Occipital lobe (tissue), 2 donors: ENCODE data around the gene NCAPD2. TPM values are rescaled to one million over a fixed set of nuclear protein-coding genes. Genes with fewer than 3 reads are reported as not detected.

ENCODE experiments used
- DNase-seq: peaks from one replicate; lab custom pipeline; 2025; lab: John Stamatoyannopoulos, UW
- total RNA-seq: library from RNA; depleted of rRNA; stranded (reverse); fragments of >200 nt; gene quantifications from one replicate; pipeline ENCODE4 v1.2.3, GENCODE V29; 2014

Gene NCAPD2
- total RNA-seq, 1 donor from 2014 or later = 9.0 TPM

GRCh38 chr12:6534695-6534944, 40.7 kb downstream of the NCAPD2 start:
- no peak for DNase-seq

GRCh38 chr12:6534945-6535696, 41.2 kb downstream of the NCAPD2 start:
- peak; percentile 29 for DNase-seq

- DNase-seq = no peak
Observed at GRCh38 chr12:6535697-6535946, 41.7 kb downstream of the NCAPD2 start.

GRCh38 chr12:6535960-6536847, 42.3 kb downstream of the NCAPD2 start:
- no peak for DNase-seq

GRCh38 chr12:6536894-6537579, 43.1 kb downstream of the NCAPD2 start:
- no peak for DNase-seq

- peak; percentile 47 for DNase-seq
Observed at GRCh38 chr12:6537580-6538419, 43.9 kb downstream of the NCAPD2 start.

- DNase-seq = no peak
Observed at GRCh38 chr12:6538420-6539313, 44.8 kb downstream of the NCAPD2 start.

- DNase-seq = no peak
Observed at GRCh38 chr12:6539314-6539682, 45.4 kb downstream of the NCAPD2 start.

- no peak for DNase-seq
Observed at GRCh38 chr12:6539707-6540134, 45.8 kb downstream of the NCAPD2 start.

- DNase-seq = no peak
Observed at GRCh38 chr12:6540181-6540877, 46.4 kb downstream of the NCAPD2 start.

GRCh38 chr12:6541371-6542165, 47.7 kb downstream of the NCAPD2 start:
- no peak for DNase-seq

GRCh38 chr12:6542209-6543009, 48.5 kb downstream of the NCAPD2 start:
- DNase-seq = no peak

- no peak for DNase-seq
Observed at GRCh38 chr12:6546016-6546415, 52.1 kb downstream of the NCAPD2 start.

- DNase-seq = no peak
Observed at GRCh38 chr12:6547566-6547965, 53.7 kb downstream of the NCAPD2 start.

- no peak for DNase-seq
Observed at GRCh38 chr12:6547987-6548386, 54.1 kb downstream of the NCAPD2 start.

GRCh38 chr12:6548556-6548955, 54.7 kb downstream of the NCAPD2 start:
- no peak for DNase-seq

GRCh38 chr12:6548966-6549683, 55.2 kb downstream of the NCAPD2 start:
- DNase-seq = no peak

GRCh38 chr12:6549684-6550151, 55.8 kb downstream of the NCAPD2 start:
- DNase-seq = no peak
